Measurements from ENCODE around the gene SIDT2.

SIDT2 gene

GRCh38 chr11:117154468-117154867 lies 24.1 kb upstream of the SIDT2 start:
- ChIA-PET POLR2A (no interaction called here), CTCF (interaction anchor here (1.4 kb wide), 1 partner anchor 9 kb away, joined by 4 read pairs; no protein-coding TSS in a partner anchor)
- TF ChIP-seq CTCF (IDR thresholded peaks at IDR 0.05; ENCODE audit: insufficient read depth, low read length, missing control alignments) = no peak
- no peak overlapping the region for H3K4me3 ChIP-seq (ENCODE audit: low read depth, low read length)
- DNase-seq (ENCODE audit: low read depth, low spot score) = no peak

- no peak overlapping the region for H3K4me3 ChIP-seq (ENCODE audit: low read depth, low read length)
- TF ChIP-seq CTCF (IDR thresholded peaks at IDR 0.05; ENCODE audit: insufficient read depth, low read length, missing control alignments) = no peak
- DNase-seq (ENCODE audit: low read depth, low spot score) = no peak
- ChIA-PET CTCF (interaction anchor here (1.0 to 1.8 kb wide), 2 partner anchors 23 to 24 kb away, joined by 3 to 4 read pairs; no protein-coding TSS in a partner anchor), POLR2A (no interaction called here)
These were observed 21.0 kb upstream of the SIDT2 start for GRCh38 chr11:117157507-117157906.

- POLR2A ChIA-PET = no interaction called here
- no peak for DNase-seq (ENCODE audit: low read depth, low spot score)
- CTCF ChIA-PET = interaction anchor here (0.9 to 3.2 kb wide), 5 partner anchors 10 to 425 kb away, joined by 3 to 13 read pairs (median 4); partner anchors contain the start of gene PAFAH1B2
- no peak overlapping the region for H3K4me3 ChIP-seq (ENCODE audit: low read depth, low read length)
- no peak for TF ChIP-seq CTCF (IDR thresholded peaks at IDR 0.05; ENCODE audit: insufficient read depth, low read length, missing control alignments)
These were observed 18.7 kb upstream of the SIDT2 start for GRCh38 chr11:117159892-117160291.

- DNase-seq (ENCODE audit: low read depth, low spot score) = no peak
- no peak for TF ChIP-seq CTCF (IDR thresholded peaks at IDR 0.05; ENCODE audit: insufficient read depth, low read length, missing control alignments)
- ChIA-PET POLR2A (interaction anchor here (0.7 kb wide), 2 partner anchors 12 to 15 kb away, joined by 3 read pairs; no protein-coding TSS in a partner anchor), CTCF (interaction anchor here (0.8 to 3.2 kb wide), 6 partner anchors 15 to 429 kb away, joined by 3 to 13 read pairs (median 4); partner anchors contain the start of gene PAFAH1B2)
- H3K4me3 ChIP-seq (ENCODE audit: low read depth, low read length) = no peak overlapping the region
These were observed 17.7 kb upstream of the SIDT2 start for GRCh38 chr11:117160826-117161225.

- DNase-seq (ENCODE audit: low read depth, low spot score) = no peak
- no peak overlapping the region for H3K4me3 ChIP-seq (ENCODE audit: low read depth, low read length)
- no peak for TF ChIP-seq CTCF (IDR thresholded peaks at IDR 0.05; ENCODE audit: insufficient read depth, low read length, missing control alignments)
- POLR2A ChIA-PET = interaction anchor here (1.0 to 1.3 kb wide), 3 partner anchors 12 to 21 kb away, joined by 3 to 6 read pairs (median 4); partner anchors contain the start of gene SIDT2
- CTCF ChIA-PET = interaction anchor here (0.8 to 1.5 kb wide), 4 partner anchors 13 to 64 kb away, joined by 3 to 6 read pairs (median 4); no protein-coding TSS in a partner anchor
These were observed 12.1 kb upstream of the SIDT2 start for GRCh38 chr11:117166491-117166890.

GRCh38 chr11:117169736-117170135 lies 8.8 kb upstream of the SIDT2 start:
- POLR2A ChIA-PET = interaction anchor here (1.0 kb wide), 1 partner anchor 9 kb away, joined by 5 read pairs; the partner anchor contains the start of gene SIDT2
- no peak for DNase-seq (ENCODE audit: low read depth, low spot score)
- CTCF ChIA-PET = interaction anchor here (1.3 to 6.1 kb wide), 4 partner anchors 8 to 62 kb away, joined by 3 to 29 read pairs (median 4); partner anchors contain the start of gene SIDT2

More at GRCh38 chr11:117169736-117170135, 8.8 kb upstream of the SIDT2 start:
- no peak overlapping the region for H3K4me3 ChIP-seq (ENCODE audit: low read depth, low read length)
- TF ChIP-seq CTCF (IDR thresholded peaks at IDR 0.05; ENCODE audit: insufficient read depth, low read length, missing control alignments) = no peak

All from AG04449 (cell line).